ENCODE measurements around the gene VSIG2. TPM values are rescaled to one million over a fixed set of nuclear protein-coding genes. Genes with fewer than 3 reads are reported as not detected.
A peak's percentile ranks its signal among the peaks of the same experiment; 100 is the strongest.

VSIG2 gene
- total and polyA plus RNA-seq, 4 donors: 0.20 to 2.3 (median 1.3) TPM

- Histone ChIP-seq H3K27me3 (ENCODE audit: control insufficient read depth, insufficient read depth, low read length) (peaks cover 89% of the 10 kb centered on the region), H3K4me3 (ENCODE audit: low read depth, low read length) (peak overlapping the region; percentile 34), H3K9me3 (ENCODE audit: control insufficient read depth, insufficient read depth, low read length) (no peaks in the 10 kb centered on the region), H3K4me1 (ENCODE audit: control insufficient read depth, insufficient read depth, low read length) (peaks cover 45% of the 10 kb centered on the region), H3K27ac (ENCODE audit: low read depth, low read length) (peak overlapping the region; percentile 2), H3K36me3 (ENCODE audit: control insufficient read depth, insufficient read depth, low read length) (peaks cover 1% of the 10 kb centered on the region)
- peak in 2 of 6 donors; percentile 78 to 81 for DNase-seq (ENCODE audit: low read depth in 4 of 6, low spot score in 6 of 6)
- 2% methylated on average over 51 of the region's 53 CpGs for WGBS (ENCODE audit: insufficient coverage)
Measured at GRCh38 chr11:124758355-124759265, 6.6 kb upstream of the VSIG2 start.

GRCh38 chr11:124757320-124757719, 5.3 kb upstream of the VSIG2 start:
- 33% methylated on average over 3 of the region's 3 CpGs for WGBS (ENCODE audit: insufficient coverage)
- no peak overlapping the region for H3K27ac ChIP-seq (ENCODE audit: low read depth, low read length)
- peaks cover 94% of the 10 kb centered on the region for H3K27me3 ChIP-seq (ENCODE audit: control insufficient read depth, insufficient read depth, low read length)
- no peak overlapping the region for H3K4me3 ChIP-seq (ENCODE audit: low read depth, low read length)
- H3K4me1 ChIP-seq (ENCODE audit: control insufficient read depth, insufficient read depth, low read length): peaks cover 34% of the 10 kb centered on the region
- DNase-seq (ENCODE audit: low read depth in 4 of 6, low spot score in 6 of 6): no peak
- H3K9me3 ChIP-seq (ENCODE audit: control insufficient read depth, insufficient read depth, low read length): no peaks in the 10 kb centered on the region
- peaks cover 3% of the 10 kb centered on the region for H3K36me3 ChIP-seq (ENCODE audit: control insufficient read depth, insufficient read depth, low read length)

GRCh38 chr11:124756753-124757227, 4.7 kb upstream of the VSIG2 start:
- Histone ChIP-seq H3K4me3 (ENCODE audit: low read depth, low read length) (no peak overlapping the region), H3K27me3 (ENCODE audit: control insufficient read depth, insufficient read depth, low read length) (peaks cover 96% of the 10 kb centered on the region), H3K27ac (ENCODE audit: low read depth, low read length) (no peak overlapping the region), H3K36me3 (ENCODE audit: control insufficient read depth, insufficient read depth, low read length) (peaks cover 3% of the 10 kb centered on the region), H3K9me3 (ENCODE audit: control insufficient read depth, insufficient read depth, low read length) (no peaks in the 10 kb centered on the region), H3K4me1 (ENCODE audit: control insufficient read depth, insufficient read depth, low read length) (peaks cover 35% of the 10 kb centered on the region)
- no peak for DNase-seq (ENCODE audit: low read depth in 4 of 6, low spot score in 6 of 6)
- WGBS (ENCODE audit: insufficient coverage): 8% methylated on average over 4 of the region's 6 CpGs

DNA sequence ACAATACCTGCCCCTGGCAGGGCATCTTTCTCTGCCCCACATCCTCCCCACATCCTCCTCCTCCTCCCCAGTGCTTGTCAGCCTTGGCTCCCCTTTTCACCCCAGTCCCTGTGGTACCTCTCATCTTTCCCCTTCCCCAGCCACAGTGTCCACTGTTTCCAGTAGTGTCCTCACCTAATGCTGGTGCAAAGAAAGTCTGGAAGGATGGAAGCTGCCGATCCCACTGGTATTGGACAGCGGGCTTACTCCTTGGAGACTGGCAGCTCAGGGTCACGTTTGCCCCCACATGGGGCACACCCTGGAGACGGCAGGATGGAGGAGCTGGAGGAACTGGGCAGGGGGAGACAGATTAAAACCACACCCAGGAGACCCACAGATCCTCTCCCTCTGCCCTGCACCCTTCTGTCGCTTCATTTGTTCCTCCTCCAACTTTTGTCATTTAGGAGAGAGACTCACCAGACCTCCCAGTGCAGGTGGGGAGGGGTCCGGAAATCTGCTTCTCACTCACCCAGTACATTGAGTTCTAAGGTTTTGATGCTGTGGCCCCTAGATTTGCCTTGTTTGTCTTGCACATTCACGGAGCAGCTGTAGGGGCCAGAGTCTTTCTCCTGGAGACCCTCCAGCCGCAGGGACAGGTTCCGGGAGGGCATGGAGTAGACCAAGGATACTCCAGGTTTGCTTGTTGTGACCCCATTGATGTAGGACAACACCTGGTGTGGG, 4.1 kb upstream of the VSIG2 start:
- Histone ChIP-seq H3K27ac (ENCODE audit: low read depth, low read length) (no peak overlapping the region), H3K36me3 (ENCODE audit: control insufficient read depth, insufficient read depth, low read length) (peaks cover 3% of the 10 kb centered on the region), H3K27me3 (ENCODE audit: control insufficient read depth, insufficient read depth, low read length) (peaks cover 96% of the 10 kb centered on the region), H3K4me3 (ENCODE audit: low read depth, low read length) (no peak overlapping the region), H3K4me1 (ENCODE audit: control insufficient read depth, insufficient read depth, low read length) (peaks cover 37% of the 10 kb centered on the region), H3K9me3 (ENCODE audit: control insufficient read depth, insufficient read depth, low read length) (no peaks in the 10 kb centered on the region)
- WGBS (ENCODE audit: insufficient coverage): 8% methylated on average over 6 of the region's 9 CpGs
- no peak for DNase-seq (ENCODE audit: low read depth in 4 of 6, low spot score in 6 of 6)

- DNase-seq (ENCODE audit: low read depth in 4 of 6, low spot score in 6 of 6): no peak
- Histone ChIP-seq H3K4me3 (ENCODE audit: low read depth, low read length) (no peak overlapping the region), H3K27ac (ENCODE audit: low read depth, low read length) (no peak overlapping the region), H3K4me1 (ENCODE audit: control insufficient read depth, insufficient read depth, low read length) (peaks cover 26% of the 10 kb centered on the region), H3K36me3 (ENCODE audit: control insufficient read depth, insufficient read depth, low read length) (peaks cover 3% of the 10 kb centered on the region), H3K27me3 (ENCODE audit: control insufficient read depth, insufficient read depth, low read length) (peaks cover 96% of the 10 kb centered on the region), H3K9me3 (ENCODE audit: control insufficient read depth, insufficient read depth, low read length) (no peaks in the 10 kb centered on the region)
- 49% methylated on average over 2 of the region's 6 CpGs for WGBS (ENCODE audit: insufficient coverage)
Measured at GRCh38 chr11:124754710-124755109, 2.7 kb upstream of the VSIG2 start.

DNA sequence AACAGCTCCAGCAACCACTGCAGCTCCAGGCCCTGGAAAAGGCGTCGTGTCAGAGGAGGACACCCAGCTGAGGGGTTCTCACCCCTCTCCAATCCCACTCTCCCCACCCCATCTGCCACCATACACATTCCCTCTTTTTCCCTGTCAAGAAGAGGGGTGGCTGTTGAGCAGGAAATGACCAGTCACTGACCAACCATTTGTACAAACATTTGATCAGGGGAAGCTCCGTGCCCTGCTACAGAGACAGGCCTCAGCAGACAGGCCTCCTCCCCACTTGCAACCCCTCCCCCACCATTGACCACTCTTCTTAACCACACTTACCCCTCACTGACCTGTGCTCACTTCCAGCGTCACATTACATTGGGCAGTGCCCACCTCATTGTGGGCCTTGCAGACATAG, 2.3 kb upstream of the VSIG2 start:
- no peak for DNase-seq (ENCODE audit: low read depth in 4 of 6, low spot score in 6 of 6)
- H3K4me3 ChIP-seq (ENCODE audit: low read depth, low read length): no peak overlapping the region
- no peaks in the 10 kb centered on the region for H3K9me3 ChIP-seq (ENCODE audit: control insufficient read depth, insufficient read depth, low read length)
- 39% methylated on average over 4 of the region's 4 CpGs for WGBS (ENCODE audit: insufficient coverage)
- no peak overlapping the region for H3K27ac ChIP-seq (ENCODE audit: low read depth, low read length)
- H3K36me3 ChIP-seq (ENCODE audit: control insufficient read depth, insufficient read depth, low read length): peaks cover 3% of the 10 kb centered on the region
- peaks cover 96% of the 10 kb centered on the region for H3K27me3 ChIP-seq (ENCODE audit: control insufficient read depth, insufficient read depth, low read length)
- peaks cover 22% of the 10 kb centered on the region for H3K4me1 ChIP-seq (ENCODE audit: control insufficient read depth, insufficient read depth, low read length)

GRCh38 chr11:124753624-124754023, 1.6 kb upstream of the VSIG2 start:
- peaks cover 3% of the 10 kb centered on the region for H3K36me3 ChIP-seq (ENCODE audit: control insufficient read depth, insufficient read depth, low read length)
- no peak for DNase-seq (ENCODE audit: low read depth in 4 of 6, low spot score in 6 of 6)
- no peak overlapping the region for H3K27ac ChIP-seq (ENCODE audit: low read depth, low read length)
- peaks cover 96% of the 10 kb centered on the region for H3K27me3 ChIP-seq (ENCODE audit: control insufficient read depth, insufficient read depth, low read length)
- no peaks in the 10 kb centered on the region for H3K9me3 ChIP-seq (ENCODE audit: control insufficient read depth, insufficient read depth, low read length)
- H3K4me3 ChIP-seq (ENCODE audit: low read depth, low read length): no peak overlapping the region
- H3K4me1 ChIP-seq (ENCODE audit: control insufficient read depth, insufficient read depth, low read length): peaks cover 15% of the 10 kb centered on the region
- WGBS (ENCODE audit: insufficient coverage): 70% methylated on average over 6 of the region's 7 CpGs

- Histone ChIP-seq H3K4me1 (ENCODE audit: control insufficient read depth, insufficient read depth, low read length) (peaks cover 11% of the 10 kb centered on the region), H3K27me3 (ENCODE audit: control insufficient read depth, insufficient read depth, low read length) (peaks cover 96% of the 10 kb centered on the region), H3K36me3 (ENCODE audit: control insufficient read depth, insufficient read depth, low read length) (peaks cover 3% of the 10 kb centered on the region), H3K4me3 (ENCODE audit: low read depth, low read length) (no peak overlapping the region), H3K9me3 (ENCODE audit: control insufficient read depth, insufficient read depth, low read length) (no peaks in the 10 kb centered on the region), H3K27ac (ENCODE audit: low read depth, low read length) (no peak overlapping the region)
- no peak for DNase-seq (ENCODE audit: low read depth in 4 of 6, low spot score in 6 of 6)
Measured at GRCh38 chr11:124753205-124753604, 1.1 kb upstream of the VSIG2 start.

DNA sequence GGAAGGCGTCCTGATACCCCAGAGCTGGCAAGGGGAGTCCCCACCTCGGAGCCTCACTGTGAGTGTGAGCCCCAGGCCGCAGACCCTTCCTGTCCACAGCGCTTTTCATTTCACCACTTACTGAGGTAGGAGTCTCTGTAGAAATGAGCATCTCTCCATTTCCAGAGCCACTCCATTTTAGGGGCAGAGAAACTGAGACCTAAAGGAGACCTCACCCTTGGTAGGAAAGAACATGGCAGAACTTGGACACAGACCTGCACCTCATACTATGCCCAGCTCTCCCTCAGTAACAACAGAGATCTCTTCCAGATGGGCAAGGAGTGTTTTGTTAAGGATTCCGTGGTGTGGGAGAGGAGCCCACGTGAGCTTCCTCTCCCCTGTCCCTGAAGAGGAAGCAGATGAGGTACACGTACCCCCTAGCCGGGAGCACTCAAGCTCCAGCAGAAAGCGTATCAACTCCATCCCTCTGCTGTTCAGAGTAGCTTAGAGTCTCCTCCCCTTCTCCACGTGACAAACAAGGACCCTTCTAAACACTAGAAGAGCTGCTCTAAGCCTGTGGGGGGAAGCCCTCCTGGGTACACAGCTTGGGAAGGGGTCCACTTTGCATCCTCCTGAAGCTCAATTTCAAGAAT, 532 bp upstream of the VSIG2 start:
- Histone ChIP-seq H3K27me3 (ENCODE audit: control insufficient read depth, insufficient read depth, low read length) (peaks cover 96% of the 10 kb centered on the region), H3K4me1 (ENCODE audit: control insufficient read depth, insufficient read depth, low read length) (peaks cover 9% of the 10 kb centered on the region), H3K9me3 (ENCODE audit: control insufficient read depth, insufficient read depth, low read length) (no peaks in the 10 kb centered on the region), H3K27ac (ENCODE audit: low read depth, low read length) (no peak overlapping the region), H3K4me3 (ENCODE audit: low read depth, low read length) (no peak overlapping the region), H3K36me3 (ENCODE audit: control insufficient read depth, insufficient read depth, low read length) (peaks cover 3% of the 10 kb centered on the region)
- WGBS (ENCODE audit: insufficient coverage): 18% methylated on average over 5 of the region's 10 CpGs
- DNase-seq (ENCODE audit: low read depth in 4 of 6, low spot score in 6 of 6): no peak
